GM18861 (cell line): Measurements from ENCODE around the gene TPO.
"Not testable (repeated sequence)": the region's sequence is repeated elsewhere in the genome, so short reads cannot be mapped to it uniquely, and the experiment has no call there.

Experiments used
- ATAC-seq: cut with Tn5 transposase; IDR thresholded peaks from one replicate; pipeline ENCODE4 v1.9.1; 2021; ENCODE audit not compliant: unreplicated experiment

Gene TPO

GRCh38 chr2:1581257-1581964, 168.1 kb downstream of the TPO start:
- not testable (repeated sequence) for ATAC-seq

GRCh38 chr2:1581965-1582625, 168.8 kb downstream of the TPO start:
- ATAC-seq = no peak

GRCh38 chr2:1582891-1583341, 169.7 kb downstream of the TPO start:
- ATAC-seq = no peak

- no peak for ATAC-seq
These were observed 170.8 kb downstream of the TPO start for GRCh38 chr2:1584051-1584531.

- ATAC-seq = no peak
These were observed 171.6 kb downstream of the TPO start for GRCh38 chr2:1584691-1585485.

GRCh38 chr2:1585635-1586034, 172.4 kb downstream of the TPO start:
- no peak for ATAC-seq

GRCh38 chr2:1586251-1586922, 173.1 kb downstream of the TPO start:
- ATAC-seq = no peak

- no peak for ATAC-seq
These were observed 173.9 kb downstream of the TPO start for GRCh38 chr2:1586923-1587840.

- ATAC-seq = no peak
These were observed 175.1 kb downstream of the TPO start for GRCh38 chr2:1588051-1588977.

- ATAC-seq = no peak
These were observed 175.8 kb downstream of the TPO start for GRCh38 chr2:1588978-1589621.

- ATAC-seq = no peak
These were observed 177.6 kb downstream of the TPO start for GRCh38 chr2:1590596-1591460.

- ATAC-seq = no peak
These were observed 178.2 kb downstream of the TPO start for GRCh38 chr2:1591461-1591770.
